NCI-H1930 (cell line): ENCODE data around the gene SAMD4B.

Experiments used
- DNase-seq, 2 experiments: peaks; one replicate each; lab custom pipeline; 2025; lab: John Stamatoyannopoulos, UW

Gene SAMD4B

DNA sequence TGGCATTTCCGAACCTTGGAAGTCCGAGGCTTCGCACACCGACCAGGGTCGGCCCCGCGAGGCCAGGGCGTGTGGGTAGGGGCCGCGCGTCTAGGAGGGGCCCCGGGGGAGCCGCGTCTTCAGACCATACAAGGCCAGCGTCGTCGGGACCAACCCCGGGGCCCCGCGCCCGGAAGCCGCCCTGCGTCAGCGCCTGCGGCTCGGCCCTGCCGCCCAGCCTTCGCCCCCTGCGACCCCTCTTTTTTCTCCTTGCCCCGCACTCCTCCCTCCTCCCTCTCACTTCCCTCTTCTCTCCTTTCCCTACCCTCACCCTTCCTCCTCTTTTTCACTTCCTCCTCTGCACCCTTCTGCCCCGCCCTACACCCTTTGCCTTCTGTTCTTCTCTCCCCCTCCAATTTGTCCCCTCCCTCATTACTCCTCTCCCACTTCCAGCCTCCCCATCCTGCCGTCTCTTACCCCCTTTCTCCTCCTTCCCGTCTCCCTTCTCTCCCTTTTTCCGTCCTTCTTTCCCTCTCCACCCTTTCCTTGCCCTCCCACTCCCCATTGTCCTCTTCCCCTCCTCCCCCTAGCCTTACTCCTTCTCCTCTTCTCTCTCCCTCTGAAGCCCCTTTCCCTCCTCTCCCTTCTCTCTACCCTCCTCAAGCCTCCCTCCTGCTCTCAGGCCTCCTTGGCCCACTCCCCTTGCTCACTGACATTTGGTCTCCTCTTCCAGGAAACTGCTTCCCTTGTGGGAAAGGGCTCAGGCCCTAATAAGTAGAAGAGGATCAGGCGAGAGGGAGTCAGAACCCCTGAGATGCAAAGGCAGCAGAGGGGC lies 68.0 kb downstream of the SAMD4B start:
- no peak for DNase-seq

DNA sequence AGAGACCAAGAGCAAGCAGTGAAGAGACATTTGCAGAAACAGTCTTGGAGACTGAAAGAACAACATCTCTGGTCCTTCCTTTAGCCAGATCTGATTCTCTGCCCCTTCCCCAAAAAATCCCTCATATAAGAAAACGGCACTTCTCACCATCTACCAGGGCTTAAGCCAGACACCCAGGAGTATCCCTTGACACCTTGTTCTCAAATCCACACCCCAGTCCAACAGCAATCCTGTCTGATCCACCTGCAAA lies 68.5 kb downstream of the SAMD4B start:
- no peak for DNase-seq

DNA sequence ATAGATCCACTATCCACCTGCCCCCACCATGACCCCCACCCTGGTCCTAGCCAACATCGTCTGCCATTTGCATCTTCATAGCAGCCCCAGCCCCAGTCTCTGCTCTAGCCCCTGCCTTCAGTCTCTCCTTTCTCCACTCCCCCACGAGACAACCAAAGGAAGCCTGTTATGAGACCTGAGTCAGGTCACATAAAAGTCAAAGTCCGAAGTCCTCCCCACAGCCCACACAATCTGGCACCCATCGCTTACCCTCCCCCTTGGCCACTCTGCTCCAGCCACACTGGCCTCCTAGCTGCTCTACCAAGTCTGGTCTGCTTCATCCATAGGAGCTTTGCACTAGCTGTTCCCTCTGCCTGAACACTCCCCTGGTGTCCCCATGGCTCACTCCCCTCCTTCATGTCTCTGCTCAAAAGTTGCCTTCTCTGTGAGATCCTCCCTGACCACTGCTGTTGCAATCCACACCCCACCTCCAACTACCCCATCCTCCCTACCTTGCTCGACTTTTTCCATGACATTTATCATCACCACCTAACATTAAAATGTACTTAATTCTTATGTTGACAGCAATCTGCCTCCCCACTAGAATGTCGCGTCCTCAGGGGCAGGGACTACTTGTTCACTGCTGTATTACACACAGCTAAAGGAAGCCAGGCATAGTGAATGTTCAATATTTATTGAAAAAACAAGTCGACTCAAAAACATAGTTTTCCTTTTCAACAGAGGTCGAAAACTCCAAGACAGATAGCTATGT lies 69.0 kb downstream of the SAMD4B start:
- no peak for DNase-seq

DNA sequence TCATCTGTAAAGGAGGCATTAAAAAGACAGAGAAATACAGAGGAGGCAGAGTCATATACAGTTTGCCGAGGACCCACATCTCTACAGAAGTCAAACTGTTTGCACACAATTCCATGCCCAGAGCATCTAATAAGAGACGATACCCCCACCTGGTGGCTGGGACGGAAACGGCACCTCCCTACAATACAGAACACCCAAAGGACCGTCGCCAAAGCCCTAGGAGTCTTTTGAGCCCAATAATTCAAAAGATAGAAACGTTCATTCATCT lies 69.5 kb downstream of the SAMD4B start:
- peak; percentile 85 to 89 for DNase-seq

DNA sequence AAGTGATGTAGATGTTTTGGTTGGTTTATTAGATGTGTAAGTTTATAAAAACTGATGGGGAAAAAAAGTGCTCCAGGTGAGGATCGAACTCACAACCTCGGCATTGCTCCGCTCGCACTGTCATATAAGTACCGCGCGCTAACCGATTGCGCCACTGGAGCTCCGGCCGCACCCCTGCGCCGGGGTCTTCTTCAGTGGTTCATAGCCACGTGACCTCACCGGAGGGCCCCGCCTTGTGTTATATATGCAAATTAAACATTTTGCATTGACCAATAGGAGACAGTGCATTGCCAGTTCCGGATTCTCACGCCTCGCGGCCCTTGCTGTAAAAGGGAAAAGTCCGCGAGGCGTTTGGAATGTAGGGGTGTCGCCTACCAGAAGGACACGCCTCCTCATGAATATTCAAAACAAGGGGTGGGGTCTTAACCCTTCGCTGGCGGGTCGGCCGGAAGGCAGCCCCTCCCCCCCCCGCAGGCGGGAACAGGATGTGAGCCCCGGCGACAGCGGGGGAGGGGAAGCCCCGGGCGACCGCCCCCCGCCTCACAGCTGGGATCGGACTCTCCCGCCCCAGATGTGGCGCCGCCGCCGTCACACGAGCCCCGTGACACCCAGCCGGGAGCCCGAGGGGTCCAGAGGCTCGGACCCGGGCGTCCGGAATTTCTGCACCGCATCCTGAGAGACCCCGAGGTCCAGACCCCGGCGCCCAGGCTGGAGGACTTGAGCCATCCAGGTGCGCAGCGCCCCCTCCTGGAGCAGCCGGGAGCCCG lies 70.1 kb downstream of the SAMD4B start, which contains the start of gene PLEKHG2:
TSS of gene PLEKHG2 (plus strand) at position 570 of the 767 bp plus-strand sequence. CDS start 1,418 bp downstream, outside the sequence.
- peak; percentile 98 to 100 for DNase-seq

DNA sequence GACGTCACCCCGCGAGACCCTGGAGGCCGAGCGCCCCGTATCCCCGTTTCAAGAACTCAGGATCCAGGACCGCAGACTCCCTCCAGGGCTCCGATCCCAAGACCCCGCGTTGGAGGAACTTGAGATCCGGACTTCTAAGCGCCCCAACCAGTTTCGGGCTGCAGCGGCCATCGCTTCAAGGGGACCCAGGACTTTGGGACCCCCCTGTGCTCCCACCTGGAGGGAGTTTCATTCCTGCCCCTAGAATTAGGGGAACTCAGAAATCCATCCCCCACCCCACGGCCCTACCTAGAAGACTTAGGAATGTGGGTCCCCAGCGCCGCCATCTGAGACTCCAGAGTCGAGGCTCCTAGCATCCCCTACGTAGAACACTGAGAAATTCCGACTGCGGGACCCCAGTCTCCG lies 70.6 kb downstream of the SAMD4B start:
- no peak for DNase-seq

DNA sequence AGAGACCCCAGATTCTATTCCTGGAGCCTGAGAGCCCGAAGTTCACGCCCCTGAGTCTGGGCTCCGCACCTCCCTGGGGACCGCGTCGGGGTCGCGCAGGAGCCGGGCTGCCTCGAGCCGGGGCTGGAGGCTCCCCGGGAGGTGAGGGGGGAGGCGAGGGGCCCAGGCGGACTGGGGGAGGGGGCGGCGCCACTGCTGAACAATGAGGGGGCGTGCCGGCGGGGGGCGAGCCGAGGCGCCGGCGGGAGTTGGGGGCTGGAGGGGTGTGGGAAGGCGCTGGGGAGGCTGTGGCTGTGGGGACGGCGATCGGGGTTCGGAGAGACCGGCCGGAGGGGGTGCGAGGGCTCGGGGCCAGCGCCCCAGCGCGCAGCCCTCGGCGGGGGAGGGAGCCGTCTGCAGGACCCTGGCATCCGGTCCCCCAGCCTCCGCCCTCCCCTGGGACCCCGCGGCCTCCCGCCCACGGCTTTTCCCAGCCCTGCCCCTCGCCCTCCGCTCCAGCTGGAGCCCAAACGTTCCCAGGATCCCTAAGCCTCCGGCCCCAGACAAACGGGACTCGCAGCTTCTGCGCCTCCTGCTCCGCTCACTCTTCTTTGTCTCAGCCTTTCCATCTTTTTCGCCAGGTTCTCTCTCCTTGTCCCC lies 71.2 kb downstream of the SAMD4B start:
- peak; percentile 51 to 60 for DNase-seq

DNA sequence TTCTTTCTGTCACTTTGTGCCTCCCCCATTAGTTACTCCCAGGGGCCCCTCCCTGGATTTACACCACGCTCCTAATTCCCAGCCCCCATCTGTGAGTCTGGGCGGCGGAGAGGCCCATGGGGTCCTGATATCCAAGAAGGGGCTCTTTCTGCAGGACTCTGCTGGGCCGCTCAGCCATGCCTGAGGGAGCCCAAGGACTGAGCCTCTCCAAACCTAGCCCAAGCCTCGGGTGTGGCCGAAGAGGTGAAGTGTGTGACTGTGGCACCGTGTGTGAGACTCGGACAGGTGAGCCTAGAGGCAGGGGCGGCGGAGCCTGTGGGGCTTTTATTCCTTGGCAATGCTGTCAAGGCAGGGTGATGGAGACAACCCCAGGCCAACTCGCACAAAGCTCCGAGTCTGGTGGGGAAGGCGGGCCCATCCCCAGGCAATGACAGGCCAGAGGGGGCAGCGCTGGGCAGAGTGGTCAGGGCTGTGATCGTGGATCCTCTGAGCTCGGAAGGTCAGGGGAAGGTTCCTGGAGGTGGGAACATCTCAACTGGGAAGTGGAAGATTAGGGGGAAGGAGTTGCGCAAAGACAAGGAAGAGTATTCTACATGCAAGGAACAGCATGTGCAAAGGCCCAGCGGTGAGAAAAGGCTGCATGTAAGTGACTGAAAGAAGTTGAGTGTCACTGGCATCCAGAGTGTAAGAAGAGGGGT lies 71.8 kb downstream of the SAMD4B start:
- DNase-seq, result peak in 1 of 2 experiments; percentile 41

DNA sequence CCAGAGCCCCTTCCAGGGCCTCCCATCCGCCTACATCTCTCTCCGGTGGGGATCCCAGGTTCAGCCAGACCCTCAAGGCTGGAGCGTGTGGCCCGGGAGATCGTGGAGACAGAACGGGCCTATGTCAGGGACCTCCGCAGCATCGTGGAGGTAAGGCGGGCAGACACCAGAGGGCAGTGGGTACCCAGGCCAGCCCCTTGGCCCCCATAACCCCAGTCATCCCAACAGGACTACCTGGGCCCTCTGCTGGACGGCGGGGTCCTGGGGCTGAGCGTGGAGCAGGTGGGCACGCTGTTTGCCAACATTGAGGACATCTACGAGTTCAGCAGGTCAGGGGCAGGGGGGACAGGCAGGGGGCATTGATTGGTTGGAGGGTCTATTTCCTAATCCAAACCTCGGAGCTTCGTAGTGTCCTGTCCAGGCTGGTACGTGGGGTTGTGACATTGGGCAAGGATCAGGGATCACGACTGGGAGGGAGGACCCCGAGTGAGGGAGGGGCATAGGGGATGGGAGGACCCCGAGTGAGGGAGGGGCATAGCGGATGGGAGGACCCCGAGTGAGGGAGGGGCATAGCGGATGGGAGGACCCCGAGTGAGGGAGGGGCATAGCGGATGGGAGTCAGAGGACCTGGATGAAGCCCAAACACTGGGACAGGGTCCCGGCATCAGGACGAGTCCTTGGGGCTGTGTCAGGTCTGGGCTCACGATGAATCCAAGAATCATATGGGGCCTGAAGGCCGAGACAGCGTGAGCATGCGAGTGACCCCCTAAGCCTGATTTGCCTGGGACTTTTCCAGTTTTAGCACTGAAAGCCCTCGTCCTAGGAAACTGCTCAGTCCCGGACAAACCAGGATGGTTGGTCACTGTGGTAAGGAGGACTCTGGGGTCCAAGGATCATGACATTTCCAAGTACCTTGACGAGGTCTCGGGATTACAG lies 73.2 kb downstream of the SAMD4B start:
- DNase-seq, result no peak

DNA sequence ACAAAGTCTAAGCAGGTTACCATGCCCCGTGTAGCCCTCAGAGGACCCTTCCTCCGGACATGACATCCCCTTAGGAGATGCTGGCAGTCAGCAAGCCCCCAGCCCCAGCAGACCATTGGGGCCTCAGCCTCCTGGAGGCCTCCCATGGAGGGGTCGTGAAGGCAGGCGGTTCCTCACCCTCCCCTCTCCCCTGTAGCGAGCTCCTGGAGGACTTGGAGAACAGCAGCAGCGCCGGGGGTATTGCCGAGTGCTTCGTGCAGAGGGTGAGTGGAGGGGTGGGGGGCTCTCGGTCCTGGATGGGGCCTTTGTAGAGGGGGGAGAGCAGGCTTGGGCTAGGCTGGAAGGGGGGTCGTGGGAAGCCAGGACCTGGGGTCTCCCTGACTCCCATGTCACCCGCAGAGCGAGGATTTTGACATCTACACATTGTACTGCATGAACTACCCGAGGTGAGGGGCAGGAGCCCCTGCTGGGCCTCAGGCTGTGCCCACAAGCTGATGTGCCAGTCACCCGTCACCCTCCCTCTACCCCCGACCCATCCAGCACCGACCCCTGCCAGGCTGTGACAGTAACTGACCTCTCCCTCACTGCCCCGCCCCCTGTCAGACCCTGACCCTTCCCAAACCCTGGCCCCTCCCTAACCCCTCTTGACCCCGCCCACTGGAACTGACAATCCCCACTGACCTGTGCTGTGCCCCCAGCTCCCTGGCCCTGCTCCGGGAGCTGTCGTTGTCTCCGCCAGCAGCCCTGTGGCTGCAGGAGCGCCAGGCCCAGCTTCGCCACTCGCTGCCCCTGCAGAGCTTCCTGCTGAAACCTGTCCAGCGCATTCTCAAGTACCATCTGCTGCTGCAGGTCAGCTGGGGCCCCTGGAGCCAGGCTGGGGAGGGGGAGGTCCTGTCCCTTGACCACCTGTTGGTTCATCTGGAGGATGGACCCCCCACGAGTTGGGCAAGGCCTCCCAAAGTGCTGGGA lies 74.2 kb downstream of the SAMD4B start:
- no peak for DNase-seq

DNA sequence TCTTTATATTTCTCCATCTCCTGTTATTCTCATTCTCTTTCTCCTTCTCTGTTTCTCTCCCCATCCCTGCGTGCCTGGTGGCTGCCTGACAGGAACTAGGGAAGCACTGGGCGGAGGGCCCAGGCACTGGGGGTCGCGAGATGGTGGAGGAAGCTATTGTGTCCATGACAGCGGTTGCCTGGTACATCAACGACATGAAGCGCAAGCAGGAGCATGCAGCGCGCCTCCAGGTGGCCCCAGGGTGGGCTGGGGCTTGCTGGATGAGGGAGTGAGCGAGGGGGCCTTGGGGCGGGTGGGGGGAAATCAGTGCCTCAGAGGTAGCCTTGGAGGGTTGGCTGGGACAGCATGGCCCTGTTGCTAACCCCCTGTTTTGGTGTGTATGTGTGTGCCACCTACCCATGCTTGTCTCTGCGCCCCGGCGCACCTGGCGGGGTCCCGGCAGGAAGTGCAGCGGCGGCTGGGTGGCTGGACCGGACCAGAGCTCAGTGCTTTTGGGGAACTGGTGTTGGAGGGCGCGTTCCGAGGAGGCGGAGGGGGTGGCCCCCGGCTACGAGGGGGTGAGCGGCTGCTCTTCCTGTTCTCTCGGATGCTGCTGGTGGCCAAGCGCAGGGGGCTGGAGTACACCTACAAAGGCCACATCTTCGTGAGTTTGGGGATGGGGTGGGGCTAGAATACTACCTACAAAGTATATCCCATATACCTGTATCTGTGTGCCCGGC lies 75.4 kb downstream of the SAMD4B start:
- DNase-seq, result no peak

DNA sequence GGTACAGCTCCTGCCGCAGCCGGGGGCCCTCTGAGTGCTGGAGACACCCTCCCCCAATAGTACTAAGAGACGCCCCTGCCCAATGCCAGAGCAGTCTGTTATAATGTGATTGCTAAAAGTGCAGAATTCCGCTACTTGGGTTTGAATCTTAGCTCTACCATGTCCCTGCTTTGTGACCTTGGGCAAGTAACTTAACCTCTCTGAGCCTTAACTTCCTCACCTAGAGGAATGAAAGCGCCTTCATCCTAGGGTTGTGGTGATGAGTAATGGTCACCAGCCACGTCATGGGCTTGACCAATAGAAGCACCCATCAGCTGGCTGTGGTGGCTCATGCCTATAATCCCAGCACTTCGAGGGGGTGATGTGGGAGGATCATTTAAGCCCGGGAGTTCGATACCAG lies 76.8 kb downstream of the SAMD4B start:
- no peak for DNase-seq

DNA sequence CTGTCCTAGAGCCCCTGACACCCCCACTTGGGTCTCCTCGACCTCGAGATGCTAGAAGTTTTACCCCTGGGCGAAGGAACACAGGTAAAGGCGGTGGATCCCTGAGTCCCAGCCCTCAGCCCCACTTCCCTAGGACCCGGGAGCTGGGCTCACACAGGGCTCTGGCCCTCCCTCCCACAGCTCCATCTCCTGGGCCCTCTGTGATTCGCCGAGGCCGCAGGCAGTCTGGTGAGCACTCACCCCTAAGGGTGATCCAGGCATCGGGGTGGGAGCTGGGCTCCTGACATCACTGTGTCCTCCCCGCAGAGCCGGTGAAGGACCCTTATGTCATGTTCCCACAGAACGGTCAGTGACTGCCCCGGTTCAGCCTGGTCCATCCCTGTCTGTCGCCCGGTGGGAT lies 78.5 kb downstream of the SAMD4B start:
- DNase-seq, result no peak

DNA sequence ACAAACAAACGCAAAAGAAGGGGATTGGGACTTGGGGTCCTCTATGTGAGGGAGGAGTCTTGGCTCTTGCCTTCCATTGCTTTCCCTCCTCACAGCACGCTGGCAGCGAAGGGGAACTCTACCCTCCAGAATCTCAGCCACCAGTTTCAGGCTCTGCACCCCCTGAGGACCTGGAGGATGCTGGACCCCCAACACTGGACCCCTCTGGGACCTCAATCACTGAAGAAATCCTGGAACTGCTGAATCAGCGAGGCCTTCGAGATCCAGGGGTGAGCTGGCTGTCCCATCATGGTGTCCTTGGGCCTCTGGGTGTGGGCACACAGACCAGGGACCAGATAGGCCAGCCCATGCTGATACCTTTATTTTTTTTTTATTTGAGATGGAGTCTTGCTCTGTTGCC lies 79.8 kb downstream of the SAMD4B start:
- no peak for DNase-seq

DNA sequence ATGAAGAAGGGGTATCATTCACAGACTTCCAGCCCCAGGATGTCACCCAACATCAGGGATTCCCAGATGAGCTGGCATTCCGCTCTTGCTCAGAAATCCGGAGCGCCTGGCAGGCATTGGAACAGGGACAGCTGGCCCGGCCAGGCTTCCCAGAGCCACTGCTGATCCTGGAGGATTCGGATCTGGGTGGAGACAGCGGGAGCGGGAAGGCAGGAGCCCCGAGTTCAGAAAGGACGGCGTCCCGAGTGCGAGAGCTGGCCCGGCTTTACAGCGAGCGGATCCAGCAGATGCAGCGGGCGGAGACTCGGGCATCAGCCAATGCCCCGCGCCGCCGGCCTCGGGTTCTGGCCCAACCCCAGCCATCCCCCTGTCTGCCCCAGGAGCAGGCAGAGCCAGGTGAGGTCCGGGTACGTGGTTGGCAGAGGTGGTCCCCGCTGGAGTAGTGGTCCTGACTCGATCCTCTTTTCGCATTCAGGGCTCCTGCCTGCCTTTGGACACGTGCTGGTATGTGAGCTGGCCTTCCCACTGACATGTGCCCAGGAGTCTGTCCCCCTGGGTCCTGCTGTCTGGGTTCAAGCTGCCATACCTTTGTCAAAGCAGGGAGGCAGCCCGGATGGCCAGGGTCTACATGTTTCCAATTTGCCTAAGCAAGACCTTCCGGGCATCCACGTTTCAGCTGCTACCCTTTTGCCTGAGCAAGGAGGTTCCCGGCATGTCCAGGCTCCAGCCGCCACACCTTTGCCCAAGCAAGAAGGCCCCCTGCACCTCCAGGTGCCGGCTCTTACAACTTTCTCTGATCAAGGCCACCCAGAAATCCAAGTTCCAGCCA lies 81.3 kb downstream of the SAMD4B start:
- DNase-seq, result no peak

DNA sequence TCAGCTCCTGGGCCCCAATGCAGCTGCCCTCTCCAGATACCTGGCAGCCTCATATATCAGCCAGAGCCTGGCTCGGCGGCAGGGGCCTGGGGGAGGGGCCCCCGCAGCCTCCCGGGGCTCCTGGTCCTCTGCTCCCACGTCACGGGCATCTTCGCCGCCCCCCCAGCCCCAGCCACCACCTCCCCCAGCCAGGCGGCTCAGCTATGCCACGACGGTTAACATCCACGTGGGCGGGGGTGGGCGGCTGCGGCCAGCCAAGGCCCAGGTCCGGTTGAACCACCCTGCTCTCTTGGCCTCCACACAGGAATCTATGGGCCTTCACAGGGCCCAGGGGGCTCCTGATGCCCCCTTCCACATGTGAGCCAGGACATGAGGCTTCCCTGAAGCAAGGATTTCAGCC lies 82.7 kb downstream of the SAMD4B start:
- DNase-seq, result no peak

DNA sequence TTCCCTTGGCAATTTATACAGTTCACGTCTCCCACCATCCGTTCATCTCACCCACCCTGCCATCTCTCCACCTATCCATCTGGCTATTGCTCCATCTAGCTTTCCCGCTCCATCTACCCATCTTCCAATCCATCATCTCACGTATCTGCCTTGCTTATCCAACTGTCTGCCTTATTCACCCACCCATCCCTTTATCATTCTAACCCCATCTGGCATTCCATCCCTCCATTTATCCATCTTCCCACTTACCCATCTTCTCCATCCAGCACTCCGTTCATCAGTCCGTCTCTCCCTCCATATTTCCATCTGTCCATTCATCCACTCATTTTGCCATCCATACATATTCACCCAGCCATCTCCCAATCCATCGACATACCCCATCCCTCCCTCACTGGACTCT lies 83.5 kb downstream of the SAMD4B start:
- no peak for DNase-seq

DNA sequence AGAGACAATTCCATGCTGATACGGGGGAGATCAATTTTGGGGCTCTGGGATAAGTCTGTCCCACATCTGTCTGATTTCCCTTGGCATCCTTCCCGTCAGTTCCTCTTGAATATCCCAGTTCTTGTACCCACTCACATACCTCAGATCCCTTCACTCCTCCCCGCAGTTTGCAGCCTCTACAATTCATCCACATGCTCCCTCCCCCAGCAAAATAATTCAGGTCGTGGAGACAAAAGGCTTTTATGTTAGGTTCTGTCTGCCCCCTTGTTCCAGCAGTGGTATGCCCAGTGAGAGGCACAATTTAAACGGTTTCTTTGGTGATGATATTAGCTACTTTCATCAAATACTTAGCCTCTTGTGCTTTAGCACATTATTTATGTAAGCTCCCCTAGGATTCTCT lies 83.9 kb downstream of the SAMD4B start:
- DNase-seq, result no peak
